Fibroblast of mammary gland (primary cell): ENCODE results near the gene RGS17.
"Not testable (repeated sequence)": the region's sequence is repeated elsewhere in the genome, so short reads cannot be mapped to it uniquely, and the experiment has no call there.

Experiments
- DNase-seq: peaks from one replicate; pipeline ENCODE4 v3.0.0-alpha.2; 2010; ENCODE audit warnings: low read depth
- H3K4me3 ChIP-seq: 2 replicates; pipeline ENCODE4 v1.5.1; 2011; ENCODE audit warnings: low read depth, mild to moderate bottlenecking, low read length, moderate library complexity; ENCODE audit not compliant: control insufficient read depth
- TF ChIP-seq, protein P1 (sequence below): conservative IDR thresholded peaks from 2 replicates; pipeline ENCODE4 v1.5.1; 2011; ENCODE audit warnings: low read depth, low read length, inconsistent platforms; ENCODE audit not compliant: control insufficient read depth, insufficient read depth

The RGS17 gene

DNA sequence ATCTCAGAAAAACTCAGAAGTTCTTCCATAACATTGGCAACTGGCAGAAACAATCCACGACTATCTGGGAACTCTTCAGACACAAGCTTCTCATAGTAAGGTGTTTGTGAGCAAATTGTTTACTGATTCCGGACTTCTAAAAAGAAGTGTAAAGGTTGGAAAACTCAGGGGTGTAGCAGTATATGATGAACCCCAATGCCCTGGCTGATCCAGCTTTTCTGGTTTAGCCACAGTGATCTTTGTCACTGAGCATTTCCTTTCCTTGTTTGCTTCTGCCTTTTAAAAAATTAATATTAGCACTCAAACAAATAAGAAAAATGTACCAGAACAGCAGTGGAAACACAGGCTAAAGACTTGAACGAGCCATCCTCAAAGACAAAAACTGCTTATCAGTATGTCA, 4.9 kb downstream of the RGS17 start:
- no peak for DNase-seq
- TF ChIP-seq, protein P1, sequence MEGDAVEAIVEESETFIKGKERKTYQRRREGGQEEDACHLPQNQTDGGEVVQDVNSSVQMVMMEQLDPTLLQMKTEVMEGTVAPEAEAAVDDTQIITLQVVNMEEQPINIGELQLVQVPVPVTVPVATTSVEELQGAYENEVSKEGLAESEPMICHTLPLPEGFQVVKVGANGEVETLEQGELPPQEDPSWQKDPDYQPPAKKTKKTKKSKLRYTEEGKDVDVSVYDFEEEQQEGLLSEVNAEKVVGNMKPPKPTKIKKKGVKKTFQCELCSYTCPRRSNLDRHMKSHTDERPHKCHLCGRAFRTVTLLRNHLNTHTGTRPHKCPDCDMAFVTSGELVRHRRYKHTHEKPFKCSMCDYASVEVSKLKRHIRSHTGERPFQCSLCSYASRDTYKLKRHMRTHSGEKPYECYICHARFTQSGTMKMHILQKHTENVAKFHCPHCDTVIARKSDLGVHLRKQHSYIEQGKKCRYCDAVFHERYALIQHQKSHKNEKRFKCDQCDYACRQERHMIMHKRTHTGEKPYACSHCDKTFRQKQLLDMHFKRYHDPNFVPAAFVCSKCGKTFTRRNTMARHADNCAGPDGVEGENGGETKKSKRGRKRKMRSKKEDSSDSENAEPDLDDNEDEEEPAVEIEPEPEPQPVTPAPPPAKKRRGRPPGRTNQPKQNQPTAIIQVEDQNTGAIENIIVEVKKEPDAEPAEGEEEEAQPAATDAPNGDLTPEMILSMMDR, result no peak
- H3K4me3 ChIP-seq, result no peak overlapping the region

DNA sequence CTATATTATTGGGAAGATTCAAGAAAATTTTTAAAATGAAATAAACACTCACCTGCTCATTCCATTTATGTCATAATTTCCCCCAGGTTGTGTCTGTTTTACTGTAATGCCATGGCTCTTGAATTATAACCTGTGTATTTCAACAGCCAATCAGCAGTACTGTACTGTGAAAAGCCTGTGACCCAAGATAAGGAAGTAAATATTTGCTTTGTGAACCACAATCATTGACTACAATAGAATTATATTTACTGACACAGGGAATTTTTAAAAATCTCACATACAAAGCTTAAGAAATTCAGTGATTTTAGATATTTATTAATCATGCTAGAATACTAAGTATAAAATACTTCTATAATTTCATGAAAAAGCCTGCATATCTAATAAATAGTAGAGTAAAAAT, 6.0 kb downstream of the RGS17 start:
- TF ChIP-seq, protein P1, result no peak
- DNase-seq, result no peak
- no peak overlapping the region for H3K4me3 ChIP-seq

DNA sequence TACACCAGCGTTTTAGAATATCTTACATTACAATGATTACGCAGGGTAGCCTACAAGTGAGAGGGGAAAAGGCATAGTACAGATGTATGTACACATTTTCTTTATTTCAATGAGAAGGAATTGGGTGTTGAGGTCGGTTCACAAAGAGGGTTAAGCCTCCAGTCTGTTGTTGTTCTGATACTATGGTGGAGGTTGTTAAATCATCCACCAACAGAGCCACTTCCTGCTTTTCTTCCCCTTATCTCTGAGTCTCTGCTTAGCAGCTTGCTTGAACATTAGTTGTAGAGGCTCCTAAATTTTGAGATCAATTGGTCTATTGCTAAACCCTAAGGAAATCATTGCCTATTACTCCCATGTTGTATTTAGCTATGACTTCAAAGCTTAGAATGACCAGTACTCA, 7.3 kb downstream of the RGS17 start:
- no peak for DNase-seq
- TF ChIP-seq, protein P1, result no peak

DNA sequence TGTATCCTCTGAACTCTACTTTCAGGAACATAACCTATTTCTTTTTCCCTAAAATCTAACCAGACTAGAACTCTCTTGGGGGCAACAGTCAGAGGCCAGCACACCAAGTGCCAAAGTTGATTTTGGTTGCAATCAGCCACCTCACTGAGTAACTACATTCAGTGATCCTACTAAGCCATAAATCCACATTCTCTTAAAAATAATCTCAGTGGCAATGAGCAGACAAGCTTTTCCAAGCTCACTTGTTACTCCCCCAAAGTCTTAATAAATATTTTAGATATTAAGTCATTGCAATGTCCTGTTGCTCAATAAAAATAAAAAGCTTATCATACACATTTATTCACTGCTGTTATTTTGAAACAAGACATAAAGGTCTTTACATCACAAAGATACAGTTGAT, 9.8 kb downstream of the RGS17 start:
- no peak overlapping the region for H3K4me3 ChIP-seq
- peak; percentile 68 for DNase-seq
- TF ChIP-seq, protein P1, result no peak

More for the DNA sequence above, 7.3 kb downstream of the RGS17 start:
- H3K4me3 ChIP-seq, result no peak overlapping the region

DNA sequence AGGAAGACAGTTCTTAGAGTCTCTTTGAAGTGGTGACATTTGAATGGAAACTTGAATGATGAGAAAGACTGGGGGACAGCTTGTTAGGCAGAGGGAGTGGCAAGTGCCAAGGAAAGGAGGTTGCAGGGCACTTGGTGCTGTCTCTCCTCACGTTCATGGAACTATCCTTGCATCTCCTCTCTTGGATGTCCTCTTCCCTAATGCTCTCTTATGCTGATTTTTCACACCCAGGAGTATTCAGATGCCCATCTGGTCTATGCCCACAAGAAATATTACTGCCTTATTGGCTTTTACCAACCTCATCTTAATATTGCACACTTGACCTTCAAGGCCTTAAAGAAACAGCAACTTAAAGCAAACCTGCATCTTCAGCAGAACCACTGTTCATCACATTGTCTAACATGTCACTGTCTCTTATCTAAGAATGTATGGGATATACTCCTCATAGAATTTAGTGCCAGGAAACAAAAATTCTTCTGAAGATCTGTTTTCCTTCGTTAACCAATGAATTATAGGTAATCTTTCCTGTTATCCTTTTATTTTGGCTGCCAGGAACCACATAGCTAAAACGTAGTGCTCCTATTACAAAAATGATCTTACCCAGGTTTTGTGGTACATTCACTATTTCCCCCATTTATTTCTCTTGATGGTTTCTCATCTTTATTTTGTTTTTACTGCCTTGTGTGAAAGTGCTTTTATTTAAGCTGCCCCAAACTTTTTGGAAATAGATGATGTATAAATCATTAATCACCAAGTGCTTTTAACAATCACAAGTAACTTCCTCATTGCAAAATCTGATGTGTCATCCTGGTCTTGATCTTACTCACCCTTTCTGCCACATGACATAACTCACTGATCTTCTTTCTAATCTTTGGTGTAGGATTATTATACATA, 12.8 kb downstream of the RGS17 start:
- no peak overlapping the region for H3K4me3 ChIP-seq
- DNase-seq, result peak; percentile 94
- TF ChIP-seq, protein P1, result no peak

DNA sequence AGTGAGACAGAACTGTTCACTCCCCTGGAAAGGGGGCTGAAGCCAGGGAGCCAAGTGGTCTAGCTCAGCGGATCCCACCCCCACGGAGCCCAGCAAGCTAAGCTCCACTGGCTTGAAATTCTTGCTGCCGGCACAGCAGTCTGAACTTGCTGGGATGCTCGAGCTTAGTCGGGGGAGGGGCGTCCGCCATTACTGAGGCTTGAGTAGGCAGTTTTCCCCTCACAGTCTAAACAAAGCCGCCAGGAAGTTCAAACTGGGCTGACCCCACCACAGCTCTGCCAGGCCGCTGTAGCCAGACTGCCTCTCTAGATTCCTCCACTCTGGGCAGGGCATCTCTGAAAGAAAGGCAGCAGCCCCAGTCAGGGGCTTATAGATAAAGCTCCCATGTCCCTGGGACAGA, 20.0 kb downstream of the RGS17 start:
- DNase-seq, H3K4me3 ChIP-seq: not testable (repeated sequence)

DNA sequence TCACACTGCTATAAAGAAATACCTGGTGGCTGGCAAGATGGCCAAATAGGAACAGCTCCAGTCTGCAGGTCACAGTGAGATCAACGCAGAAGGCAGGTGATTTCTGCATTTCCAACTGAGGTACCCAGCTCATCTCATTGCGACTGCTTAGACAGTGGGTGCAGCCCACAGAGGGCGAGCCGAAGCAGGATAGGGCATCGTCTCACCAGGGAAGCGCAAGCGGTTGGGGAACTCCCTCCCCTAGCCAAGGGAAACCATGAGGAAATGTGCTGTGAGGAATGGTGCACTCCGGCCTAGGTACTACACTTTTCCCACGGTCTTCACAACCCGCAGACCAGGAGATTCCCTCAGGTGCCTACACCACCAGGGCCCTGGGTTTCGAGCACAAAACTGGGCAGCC, 20.5 kb downstream of the RGS17 start:
- DNase-seq, H3K4me3 ChIP-seq: not testable (repeated sequence)

DNA sequence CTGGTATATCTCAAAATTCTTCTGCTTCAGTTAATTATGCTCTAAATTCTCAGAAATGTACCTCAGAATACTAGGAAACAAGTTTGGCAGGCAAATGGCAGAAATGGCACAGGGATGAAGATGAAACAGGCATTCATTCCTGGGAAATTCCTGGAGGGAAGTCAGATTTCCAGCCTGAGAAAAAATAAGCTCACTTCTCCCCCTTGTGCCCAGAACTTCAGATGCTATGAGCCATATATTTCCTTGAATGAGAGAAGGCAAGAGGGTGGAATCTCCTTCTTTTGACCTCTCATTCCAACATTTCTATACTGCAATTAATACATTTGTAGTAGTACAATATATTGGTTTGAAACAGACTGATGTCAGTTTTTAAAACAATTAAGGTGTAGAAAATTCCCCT, 22.8 kb downstream of the RGS17 start:
- TF ChIP-seq, protein P1, result peak; percentile 67
- peak; percentile 64 for DNase-seq
- H3K4me3 ChIP-seq, result no peak overlapping the region
